SK-N-MC (cell line): ENCODE data around the gene MRGPRX4.
"Not testable (repeated sequence)": the region's sequence is repeated elsewhere in the genome, so short reads cannot be mapped to it uniquely, and the experiment has no call there.

ENCODE experiments used
- DNase-seq: peaks from one replicate; pipeline ENCODE4 v3.0.0-alpha.2; 2011; ENCODE audit warnings: low read depth, low spot score
- H3K27ac ChIP-seq: fragments of 200-600 bp; sonication (generic); 2 replicates; pipeline ENCODE4 v1.5.1; 2016; ENCODE audit warnings: mixed run types
- H3K36me3 ChIP-seq: fragments of 200-600 bp; sonication (generic); 2 replicates; pipeline ENCODE4 v1.6.1; 2017; ENCODE audit warnings: antibody characterized with exemption, low read length, mixed read lengths; ENCODE audit not compliant: insufficient read depth
- H3K4me3 ChIP-seq: fragments of 200-600 bp; sonication (generic); 2 replicates; pipeline ENCODE4 v1.5.1; 2016
- H3K9ac ChIP-seq: fragments of 200-600 bp; sonication (generic); 2 replicates; pipeline ENCODE4 v1.8.0; 2017; ENCODE audit warnings: mixed run types, mixed read lengths; ENCODE audit not compliant: insufficient read length
- H3K9me3 ChIP-seq: fragments of 200-600 bp; sonication (generic); 2 replicates; pipeline ENCODE4 v1.6.1; 2017; ENCODE audit warnings: low read depth, mild to moderate bottlenecking, antibody characterized with exemption, low read length, moderate library complexity, mixed read lengths
- EZH2 ChIP-seq: fragments of 200-600 bp; sonication (generic); IDR thresholded peaks from one replicate; pipeline ENCODE4 v1.6.1; 2017; ENCODE audit warnings: antibody characterized with exemption
- FOXP2 ChIP-seq: optimal IDR thresholded peaks from 2 replicates; pipeline ENCODE3; 2011; ENCODE audit warnings: mild to moderate bottlenecking, moderate library complexity; ENCODE audit not compliant: insufficient read depth; ENCODE audit errors: extremely low read length, control extremely low read depth
- POLR2AphosphoS5 ChIP-seq: IDR thresholded peaks from 2 replicates; pipeline ENCODE4 v1.6.1; 2012; ENCODE audit warnings: mild to moderate bottlenecking, low read depth, low read length, borderline replicate concordance

The MRGPRX4 gene

GRCh38 chr11:18168372-18168771, 4.3 kb upstream of the MRGPRX4 start:
- Histone ChIP-seq H3K27ac (no peak overlapping the region), H3K36me3 (no peaks in the 10 kb centered on the region), H3K4me3 (no peak overlapping the region), H3K9ac (no peak overlapping the region), H3K9me3 (no peaks in the 10 kb centered on the region)
- DNase-seq, result no peak
- TF ChIP-seq POLR2AphosphoS5 (no peak), EZH2 (no peak), FOXP2 (no peak)

- no peak overlapping the region for H3K4me3 ChIP-seq
- H3K36me3 ChIP-seq, result no peaks in the 10 kb centered on the region
- H3K27ac ChIP-seq, result no peak overlapping the region
- no peak for DNase-seq
- no peaks in the 10 kb centered on the region for H3K9me3 ChIP-seq
- TF ChIP-seq POLR2AphosphoS5, result no peak
- no peak for TF ChIP-seq FOXP2
- TF ChIP-seq EZH2, result no peak
- no peak overlapping the region for H3K9ac ChIP-seq
Observed at GRCh38 chr11:18171377-18172000, 1.1 kb upstream of the MRGPRX4 start.

- TF ChIP-seq POLR2AphosphoS5 (no peak), EZH2 (no peak), FOXP2 (no peak)
- Histone ChIP-seq H3K36me3 (no peaks in the 10 kb centered on the region), H3K4me3 (no peak overlapping the region), H3K27ac (no peak overlapping the region), H3K9ac (no peak overlapping the region), H3K9me3 (no peaks in the 10 kb centered on the region)
- no peak for DNase-seq
Observed at GRCh38 chr11:18173225-18173866, 709 bp downstream of the MRGPRX4 start.

GRCh38 chr11:18188796-18189195, 16.2 kb downstream of the MRGPRX4 start:
- Histone ChIP-seq H3K27ac (no peak overlapping the region), H3K36me3 (no peaks in the 10 kb centered on the region), H3K9ac (no peak overlapping the region), H3K4me3 (no peak overlapping the region), H3K9me3 (no peaks in the 10 kb centered on the region)
- TF ChIP-seq FOXP2 (no peak), EZH2 (no peak), POLR2AphosphoS5 (no peak)
- no peak for DNase-seq

GRCh38 chr11:18189476-18190245, 17.0 kb downstream of the MRGPRX4 start:
- not testable (repeated sequence) for H3K9me3 ChIP-seq, DNase-seq, H3K27ac ChIP-seq, H3K36me3 ChIP-seq, H3K4me3 ChIP-seq, H3K9ac ChIP-seq

- Histone ChIP-seq H3K9me3 (no peaks in the 10 kb centered on the region), H3K9ac (no peak overlapping the region), H3K36me3 (no peaks in the 10 kb centered on the region), H3K27ac (no peak overlapping the region), H3K4me3 (no peak overlapping the region)
- TF ChIP-seq EZH2 (no peak), FOXP2 (no peak), POLR2AphosphoS5 (no peak)
- DNase-seq, result no peak
Observed at GRCh38 chr11:18191376-18191775, 18.7 kb downstream of the MRGPRX4 start.

GRCh38 chr11:18193010-18193409, 20.4 kb downstream of the MRGPRX4 start:
- no peak overlapping the region for H3K27ac ChIP-seq
- DNase-seq, result no peak

GRCh38 chr11:18196532-18196931, 23.9 kb downstream of the MRGPRX4 start:
- Histone ChIP-seq H3K4me3 (no peak overlapping the region), H3K9ac (no peak overlapping the region), H3K9me3 (no peaks in the 10 kb centered on the region), H3K27ac (no peak overlapping the region), H3K36me3 (no peaks in the 10 kb centered on the region)
- no peak for DNase-seq
- TF ChIP-seq FOXP2 (no peak), POLR2AphosphoS5 (no peak), EZH2 (no peak)

More at GRCh38 chr11:18193010-18193409, 20.4 kb downstream of the MRGPRX4 start:
- Histone ChIP-seq H3K9ac (no peak overlapping the region), H3K36me3 (no peaks in the 10 kb centered on the region), H3K4me3 (no peak overlapping the region), H3K9me3 (no peaks in the 10 kb centered on the region)
- TF ChIP-seq EZH2 (no peak), POLR2AphosphoS5 (no peak)

- not testable (repeated sequence) for H3K4me3 ChIP-seq, H3K36me3 ChIP-seq, DNase-seq, H3K27ac ChIP-seq, H3K9me3 ChIP-seq, H3K9ac ChIP-seq
Observed at GRCh38 chr11:18197738-18198137, 25.1 kb downstream of the MRGPRX4 start.
